Thyroid gland (tissue), 4 donors: ENCODE results near the gene RSRC1.

Experiments
- CTCF ChIP-seq, 6 experiments: fragments of 200-600 bp in 3 of 6; fragments of 450-650 bp in 3 of 6; sonication (generic) in 3 of 6; IDR thresholded peaks; one replicate each; pipeline ENCODE4 v1.5.1; 2016 to 2019; ENCODE audit warnings: antibody characterized with exemption in 6 of 6, mild to moderate bottlenecking in 2 of 6, inconsistent platforms in 1 of 6, moderate library complexity in 1 of 6
- POLR2A ChIP-seq, 2 donors: fragments of 450-650 bp; IDR thresholded peaks; one replicate each; pipeline ENCODE4 v1.6.1; 2017; ENCODE audit warnings: antibody characterized with exemption in 2 of 2, mild to moderate bottlenecking in 2 of 2, moderate library complexity in 1 of 2

GRCh38 chr3:158166223-158166622, 56.3 kb downstream of the RSRC1 start:
- TF ChIP-seq CTCF (IDR thresholded peaks at IDR 0.05) (no peak), POLR2A (IDR thresholded peaks at IDR 0.05) (no peak)
